ENCODE measurements around the gene RHBDL1. TPM values are rescaled to one million over a fixed set of nuclear protein-coding genes. Genes with fewer than 3 reads are reported as not detected.

Gene RHBDL1
- total and polyA plus RNA-seq, 2 experiments from 2014 or later, result 8.4 to 10.1 TPM

GRCh38 chr16:726188-726437, 50.6 kb downstream of the RHBDL1 start (continued):
- TF ChIP-seq REST (IDR thresholded peaks at IDR 0.05; ENCODE audit: unreplicated experiment) (no peak), CTCF (conservative IDR thresholded peaks at IDR 0.05; ENCODE audit: low read depth in 2 of 2) (no peak), EZH2 (IDR thresholded peaks at IDR 0.05; ENCODE audit: low read depth, unreplicated experiment) (no peak), POLR2AphosphoS5 (IDR thresholded peaks at IDR 0.05; ENCODE audit: low read depth) (no peak), NANOG (IDR thresholded peaks at IDR 0.05; ENCODE audit: borderline replicate concordance) (no peak)

GRCh38 chr16:726438-727290, 51.2 kb downstream of the RHBDL1 start, which contains the start of the genes CCDC78 and HAGHL:
CCDC78 (minus strand) TSS chr16:726443; CDS start chr16:726367, 76 bp downstream.
HAGHL (plus strand) TSS chr16:727106; CDS start chr16:727510, 404 bp downstream.
- H3K36me3 Mint-ChIP-seq (ENCODE audit: low read depth), result no peaks in the 10 kb centered on the region
- no peaks in the 10 kb centered on the region for H3K4me1 Mint-ChIP-seq
- Histone ChIP-seq H3F3A (replicated peaks; ENCODE audit: low read depth) (peaks cover 12% of the 10 kb centered on the region), H3K79me2 (replicated peaks; ENCODE audit: insufficient read depth) (no peaks in the 10 kb centered on the region), H2AFZ (peak within 1 kb of the TSS; percentile 80), H3K36me3 (ENCODE audit: insufficient read depth) (no peaks in the 10 kb centered on the region), H3K27ac (ENCODE audit: low read depth) (no peak within 1 kb of the TSS), H3K27me3 (ENCODE audit: insufficient read depth) (peaks cover 14% of the 10 kb centered on the region; the same call in 1 of the 2 replicates), H3K4me3 (peak within 1 kb of the TSS; percentile 71), H3K9me2 (ENCODE audit: insufficient read depth) (no peaks in the 10 kb centered on the region), H4K20me1 (replicated peaks; ENCODE audit: insufficient read depth) (no peaks in the 10 kb centered on the region), H3K4me1 (ENCODE audit: insufficient read depth) (no peaks in the 10 kb centered on the region), H3K4me2 (peak within 1 kb of the TSS; percentile 87)
- peaks cover 18% of the 10 kb centered on the region for H3K27me3 Mint-ChIP-seq (ENCODE audit: insufficient read depth, low read depth, poor library complexity)
- no peaks in the 10 kb centered on the region for H3K9me3 Mint-ChIP-seq
- peak within 1 kb of the TSS; percentile 67 for H3K4me3 Mint-ChIP-seq
- DNase-seq (ENCODE audit: low spot score) (peak; percentile 82), ATAC-seq (peak; percentile 21)
- no peak within 1 kb of the TSS for H3K27ac Mint-ChIP-seq
- TF ChIP-seq CTCF (conservative IDR thresholded peaks at IDR 0.05; ENCODE audit: low read depth in 2 of 2) (peak in 1 of 2 experiments; percentile 6; a peak in 1 of 4 replicates), EZH2phosphoT487 (IDR thresholded peaks at IDR 0.05; ENCODE audit: unreplicated experiment) (no peak), ZNF114 (CRISPR knock-in tag; IDR thresholded peaks at IDR 0.05) (no peak), REST (IDR thresholded peaks at IDR 0.05; ENCODE audit: unreplicated experiment) (no peak), POLR2AphosphoS5 (IDR thresholded peaks at IDR 0.05; ENCODE audit: low read depth) (peak; percentile 38)
